T-cell (primary cell): ENCODE measurements around the gene SOCS2. TPM values are rescaled to one million over a fixed set of nuclear protein-coding genes. Genes with fewer than 3 reads are reported as not detected.

Experiments used
- ATAC-seq, 4 experiments: fragments of 200-7000 bp in 3 of 4; fragments of 150-1000 bp in 1 of 4; cut with Tn5 transposase; replicated peaks in 1 of 4; 1 replicate in 3 of 4; 2 replicates in 1 of 4; pipeline ENCODE4 v1.10.0; 2021; ENCODE audit warnings: moderate library complexity in 3 of 4, mild to moderate bottlenecking in 2 of 4, moderate number of reproducible peaks in 1 of 4
- CTCF ChIA-PET, 2 donors: fragments of 300-600 bp; sonication (Branson Sonifier 250); formaldehyde crosslinking; loops; one replicate each; lab custom pipeline; 2022; ENCODE audit warnings: antibody characterized with exemption in 2 of 2; lab: Charles Lee
- POLR2A ChIA-PET, 2 donors: fragments of 300-600 bp; sonication (Branson Sonifier 250); formaldehyde crosslinking; loops; one replicate each; lab custom pipeline; 2022; ENCODE audit warnings: antibody characterized with exemption in 2 of 2; lab: Charles Lee
- DNase-seq, 35 experiments: peaks; one replicate each; pipeline versions ENCODE4 v3.0.0 to v3.0.0-alpha.2; 2013 to 2023
- H3K27ac ChIP-seq: one replicate; pipeline ENCODE4 v1.5.1; 2013; ENCODE audit warnings: low read length
- H3K27me3 ChIP-seq, 2 experiments: replicated peaks in 1 of 2; 1 replicate in 1 of 2; 2 replicates in 1 of 2; pipeline versions ENCODE4 v1.6.1 to v1.7.0; 2013; ENCODE audit warnings: low read length in 1 of 2, mixed read lengths in 1 of 2; ENCODE audit not compliant: control insufficient read depth in 2 of 2, insufficient read depth in 2 of 2; ENCODE audit errors: extremely low read depth in 1 of 2
- H3K36me3 ChIP-seq, 2 donors: 1 replicate in 1 of 2; 2 replicates in 1 of 2; pipeline versions ENCODE4 v1.6.1 to v1.7.0; 2013; ENCODE audit warnings: low read length in 1 of 2; ENCODE audit not compliant: control insufficient read depth in 2 of 2, insufficient read depth in 1 of 2; ENCODE audit errors: extremely low read depth in 1 of 2
- H3K4me1 ChIP-seq, 2 experiments: 1 replicate in 1 of 2; 2 replicates in 1 of 2; pipeline versions ENCODE4 v1.6.1 to v1.7.0; 2013; ENCODE audit warnings: low read length in 2 of 2, mixed read lengths in 1 of 2; ENCODE audit not compliant: insufficient read depth in 2 of 2, control insufficient read depth in 1 of 2; ENCODE audit errors: extremely low read depth in 1 of 2
- H3K4me3 ChIP-seq, 2 donors: 1 replicate in 1 of 2; 2 replicates in 1 of 2; pipeline versions ENCODE4 v1.5.1 to v1.7.0; 2013; ENCODE audit warnings: mild to moderate bottlenecking in 2 of 2, low read length in 1 of 2, moderate library complexity in 1 of 2; ENCODE audit not compliant: control insufficient read depth in 1 of 2; ENCODE audit errors: extremely low read depth in 1 of 2
- H3K9me3 ChIP-seq: 2 replicates; pipeline ENCODE4 v1.7.0; 2013
- H3K27ac Mint-ChIP-seq, 2 donors: one replicate each; pipeline ENCODE4 v1.8.0; 2020 to 2021; ENCODE audit warnings: mild to moderate bottlenecking in 2 of 2, mixed read lengths in 2 of 2
- H3K27me3 Mint-ChIP-seq, 2 donors: one replicate each; pipeline ENCODE4 v1.8.0; 2021 to 2022; ENCODE audit warnings: mixed read lengths in 2 of 2
- H3K36me3 Mint-ChIP-seq: one replicate; pipeline ENCODE4 v1.8.0; 2021; ENCODE audit warnings: mixed read lengths
- H3K4me1 Mint-ChIP-seq, 3 donors: one replicate each; pipeline ENCODE4 v1.8.0; 2020 to 2022; ENCODE audit warnings: mixed read lengths in 3 of 3, mild to moderate bottlenecking in 1 of 3
- H3K4me3 Mint-ChIP-seq, 3 donors: one replicate each; pipeline ENCODE4 v1.8.0; 2020 to 2022; ENCODE audit warnings: mild to moderate bottlenecking in 3 of 3, mixed read lengths in 3 of 3, moderate library complexity in 3 of 3
- H3K9me3 Mint-ChIP-seq, 3 donors: one replicate each; pipeline ENCODE4 v1.8.0; 2020 to 2022; ENCODE audit warnings: mixed read lengths in 3 of 3
- WGBS: methylation state at CpG from one replicate; pipeline ENCODE4 v1.1.5; 2013; ENCODE audit warnings: missing lambda C conversion rate; ENCODE audit not compliant: insufficient coverage; 5-methylcytosine and 5-hydroxymethylcytosine counted together
- total RNA-seq, 35 experiments: library from RNA in 6 of 35; stranded (reverse) in 6 of 35; fragments of 120-200 nt in 1 of 35; gene quantifications; one replicate each; pipeline versions ENCODE4 v1.2.1 to v1.2.4 and lab custom pipeline; 2013 to 2026

SOCS2 gene
- total RNA-seq, 5 donors from 2014 or later (not counting 1 experiment from before 2014, with no cell fraction given) = 20.3 to 37.6 (median 29.5) TPM

- Histone ChIP-seq H3K4me1 (peaks cover 8 to 25% of the 10 kb centered on the region in 2 experiments), H3K27me3 (peaks cover 0 to 18% of the 10 kb centered on the region in 2 experiments), H3K36me3 (peaks cover 0 to 8% of the 10 kb centered on the region in 2 donors), H3K27ac (peak overlapping the region; percentile 71), H3K4me3 (peak overlapping the region; percentile 86 to 97), H3K9me3 (no peaks in the 10 kb centered on the region)
- Mint-ChIP-seq H3K4me3 (peak overlapping the region; percentile 86 to 95 (median 90)), H3K9me3 (no peaks in the 10 kb centered on the region), H3K27ac (peak overlapping the region; percentile 68 to 89), H3K4me1 (peaks cover 16 to 32% (median 32%) of the 10 kb centered on the region in 3 donors), H3K36me3 (peaks cover 19% of the 10 kb centered on the region), H3K27me3 (peaks cover 0 to 7% of the 10 kb centered on the region in 2 donors)
- ATAC-seq (peak; percentile 60 to 66 (median 64)), DNase-seq (peak; percentile 31 to 81 (median 58))
- ChIA-PET CTCF (interaction anchor here (0.5 to 2.6 kb wide), 25 partner anchors 23 to 1657 kb away, joined by 3 to 37 read pairs (median 4); partner anchors contain the start of genes CRADD (in 2 of the 2) and MRPL42 (in 1 of the 2)), POLR2A (interaction anchor here in 1 of 2 donors (0.6 to 0.7 kb wide), 2 partner anchors 258 to 1186 kb away, joined by 3 to 4 read pairs; no protein-coding TSS in a partner anchor)
- WGBS = under 1% methylated on average over 52 of the region's 60 CpGs
These were observed 2.6 kb upstream of the SOCS2 start for GRCh38 chr12:93569656-93570551.

- H3K27ac ChIP-seq = peak overlapping the region; percentile 71
- H3K9me3 ChIP-seq = no peaks in the 10 kb centered on the region
- H3K4me3 ChIP-seq = peak overlapping the region; percentile 86 to 97
- Mint-ChIP-seq H3K36me3 (peaks cover 22% of the 10 kb centered on the region), H3K27me3 (peaks cover 0 to 7% of the 10 kb centered on the region in 2 donors), H3K4me1 (peaks cover 18 to 41% (median 36%) of the 10 kb centered on the region in 3 donors), H3K9me3 (no peaks in the 10 kb centered on the region), H3K27ac (peak overlapping the region; percentile 22 to 89), H3K4me3 (peak overlapping the region; percentile 86 to 95 (median 90))
- CTCF ChIA-PET = interaction anchor here (0.8 to 2.6 kb wide), 3 partner anchors 530 to 531 kb away, joined by 3 to 21 read pairs (median 4); no protein-coding TSS in a partner anchor
- peaks cover 0 to 11% of the 10 kb centered on the region in 2 donors for H3K36me3 ChIP-seq
- peaks cover 8 to 25% of the 10 kb centered on the region in 2 experiments for H3K4me1 ChIP-seq
- POLR2A ChIA-PET = no interaction called here
- peaks cover 0 to 18% of the 10 kb centered on the region in 2 experiments for H3K27me3 ChIP-seq
- DNase-seq (peak; percentile 45 to 87 (median 64)), ATAC-seq (peak; percentile 62 to 69 (median 66))
- under 1% methylated on average over 89 of the region's 97 CpGs for WGBS
These were observed 1.7 kb upstream of the SOCS2 start for GRCh38 chr12:93570552-93571364.

- peak overlapping the region; percentile 88 to 97 for H3K4me3 ChIP-seq
- ChIA-PET CTCF (interaction anchor here in 1 of 2 donors (1.1 kb wide), 1 partner anchor 529 kb away, joined by 4 read pairs; no protein-coding TSS in a partner anchor), POLR2A (no interaction called here)
- ATAC-seq (peak; percentile 17 to 36 (median 21)), DNase-seq (peak in 34 of 35 experiments; percentile 14 to 70 (median 33))
- H3K4me1 Mint-ChIP-seq = peaks cover 21 to 46% (median 36%) of the 10 kb centered on the region in 3 donors
- under 1% methylated on average over 18 of the region's 47 CpGs for WGBS
- no peaks in the 10 kb centered on the region for H3K9me3 ChIP-seq
- peaks cover 16% of the 10 kb centered on the region for H3K36me3 Mint-ChIP-seq
- peaks cover 0 to 18% of the 10 kb centered on the region in 2 experiments for H3K27me3 ChIP-seq
- peaks cover 0 to 7% of the 10 kb centered on the region in 2 donors for H3K27me3 Mint-ChIP-seq
- peaks cover 0 to 15% of the 10 kb centered on the region in 2 donors for H3K36me3 ChIP-seq
- no peaks in the 10 kb centered on the region for H3K9me3 Mint-ChIP-seq
- peak overlapping the region in 1 of 2 donors; percentile 76 for H3K27ac Mint-ChIP-seq
- peaks cover 8 to 25% of the 10 kb centered on the region in 2 experiments for H3K4me1 ChIP-seq
- peak overlapping the region; percentile 65 for H3K27ac ChIP-seq
- H3K4me3 Mint-ChIP-seq = peak overlapping the region; percentile 86 to 95 (median 90)
These were observed 1.0 kb upstream of the SOCS2 start for GRCh38 chr12:93571365-93571924.

GRCh38 chr12:93572712-93573551, 457 bp downstream of the SOCS2 start:
- Mint-ChIP-seq H3K36me3 (peaks cover 13% of the 10 kb centered on the region), H3K4me1 (peaks cover 27 to 59% (median 33%) of the 10 kb centered on the region in 3 donors), H3K27ac (peak overlapping the region in 1 of 2 donors; percentile 75), H3K4me3 (peak overlapping the region; percentile 88 to 95 (median 93)), H3K9me3 (no peaks in the 10 kb centered on the region), H3K27me3 (peaks cover 0 to 7% of the 10 kb centered on the region in 2 donors)
- Histone ChIP-seq H3K27me3 (peaks cover 0 to 18% of the 10 kb centered on the region in 2 experiments), H3K9me3 (no peaks in the 10 kb centered on the region), H3K4me1 (peaks cover 8 to 25% of the 10 kb centered on the region in 2 experiments), H3K27ac (no peak overlapping the region), H3K4me3 (peak overlapping the region; percentile 88 to 97), H3K36me3 (peaks cover 0 to 18% of the 10 kb centered on the region in 2 donors)
- ATAC-seq = no peak
- DNase-seq = peak in 16 of 35 experiments; percentile 4 to 48 (median 20)
- WGBS = 7% methylated on average over 75 of the region's 75 CpGs
- CTCF ChIA-PET = interaction anchor here in 1 of 2 donors (0.6 to 1.2 kb wide), 3 partner anchors 106 to 528 kb away, joined by 3 to 7 read pairs (median 3); partner anchors contain the start of gene MRPL42
- POLR2A ChIA-PET = interaction anchor here (0.6 to 0.7 kb wide), 5 partner anchors 71 to 1060 kb away, joined by 3 to 15 read pairs (median 6); no protein-coding TSS in a partner anchor
